Femur (tissue), 1 donor: ENCODE data around the gene LMO7.

Experiments
- DNase-seq: peaks from one replicate; pipeline ENCODE4 v3.0.0-alpha.2; 2017

The LMO7 gene

DNA sequence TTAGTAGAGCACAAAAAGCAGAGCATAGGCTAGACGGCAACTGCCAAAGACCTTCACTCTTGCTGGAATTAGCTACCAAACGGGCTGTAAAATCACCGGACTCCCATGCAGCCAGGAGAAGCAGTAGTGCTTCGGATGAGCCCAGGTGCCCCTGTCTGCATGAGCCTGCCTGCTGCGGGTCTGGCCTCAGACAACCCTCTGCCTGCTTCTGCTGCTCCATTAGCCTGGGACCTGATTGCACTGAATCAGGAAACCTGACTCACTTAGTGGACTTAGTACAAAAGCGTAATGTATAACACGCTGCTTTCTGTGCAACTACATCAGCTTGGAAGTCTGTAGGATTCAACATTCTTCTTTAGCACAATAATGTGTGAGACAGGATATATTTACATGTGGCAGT is 170.0 kb downstream of the LMO7 start:
- no peak for DNase-seq

- no peak for DNase-seq
Observed at GRCh38 chr13:75811361-75811760, 175.2 kb downstream of the LMO7 start.

GRCh38 chr13:75811841-75812240 is 175.7 kb downstream of the LMO7 start:
- DNase-seq: no peak

- no peak for DNase-seq
Observed at GRCh38 chr13:75812751-75813181, 176.6 kb downstream of the LMO7 start.

DNA sequence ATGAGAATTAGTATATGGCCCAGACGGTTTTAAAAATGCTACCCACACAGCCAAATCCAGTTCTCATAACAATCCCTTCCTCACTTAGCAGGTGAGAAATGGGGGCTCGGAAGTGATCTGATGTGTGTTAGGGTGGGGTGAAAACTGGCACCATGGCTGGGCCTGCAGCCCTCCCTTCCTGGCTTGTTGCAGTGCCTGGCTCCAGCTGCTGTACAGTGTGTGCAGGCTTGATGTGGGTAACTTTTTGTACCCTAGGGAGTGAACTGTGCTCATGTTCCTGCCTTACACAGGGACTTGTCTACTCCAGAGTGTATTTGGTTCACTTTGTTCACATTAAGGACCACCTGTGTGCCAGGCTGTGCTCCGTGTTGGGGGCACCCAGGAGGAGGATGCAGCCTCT is 177.2 kb downstream of the LMO7 start:
- no peak for DNase-seq

DNA sequence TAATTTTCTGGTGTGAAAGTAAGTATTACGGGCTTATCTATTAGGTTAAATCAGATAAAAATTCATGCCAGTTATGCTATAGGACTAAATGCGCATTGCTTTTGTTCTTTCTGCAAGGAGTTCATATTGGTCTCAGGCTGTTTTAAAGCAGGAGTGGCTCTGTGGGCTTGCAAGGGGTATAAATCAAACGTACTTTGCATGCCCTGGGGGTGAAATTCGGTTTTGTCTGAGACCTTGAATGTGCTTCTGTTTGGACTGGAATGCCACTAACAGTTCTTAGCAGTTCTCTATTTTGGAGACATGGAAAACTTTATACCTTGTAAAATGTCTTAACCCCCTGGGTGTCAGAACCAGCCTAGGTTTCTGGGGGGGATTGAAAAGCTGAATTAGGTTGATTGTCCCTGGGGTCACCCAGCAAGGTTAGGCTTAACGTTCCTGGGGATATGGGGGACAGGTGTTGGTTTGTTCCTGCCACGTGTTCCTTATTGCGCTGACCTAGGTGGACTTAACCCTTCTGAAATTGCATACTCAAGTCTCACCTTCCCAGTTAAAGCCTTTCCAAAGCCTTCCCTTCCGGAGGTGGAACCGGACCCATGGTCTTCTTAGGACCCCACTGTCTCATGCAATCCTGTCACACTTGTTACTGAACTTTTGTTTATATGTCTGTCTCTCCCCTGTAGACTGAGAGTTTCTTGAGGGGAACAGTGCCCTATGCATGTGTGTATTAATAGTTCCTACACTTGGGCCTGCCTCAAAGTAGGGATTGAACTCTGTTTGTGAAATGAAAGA is 182.2 kb downstream of the LMO7 start:
- DNase-seq: no peak

DNA sequence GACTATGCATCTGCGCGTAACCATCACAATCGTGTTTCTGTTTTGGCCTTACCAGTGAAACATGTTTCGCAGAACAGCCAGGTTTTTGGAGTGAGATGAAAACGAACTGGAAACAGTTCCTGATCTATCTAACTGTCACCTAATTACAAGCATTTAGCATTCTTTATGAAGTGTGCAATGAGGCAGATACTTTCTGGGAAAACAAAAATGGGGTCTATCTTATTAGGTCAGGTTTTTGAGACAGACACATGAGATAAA is 182.8 kb downstream of the LMO7 start:
- no peak for DNase-seq

DNA sequence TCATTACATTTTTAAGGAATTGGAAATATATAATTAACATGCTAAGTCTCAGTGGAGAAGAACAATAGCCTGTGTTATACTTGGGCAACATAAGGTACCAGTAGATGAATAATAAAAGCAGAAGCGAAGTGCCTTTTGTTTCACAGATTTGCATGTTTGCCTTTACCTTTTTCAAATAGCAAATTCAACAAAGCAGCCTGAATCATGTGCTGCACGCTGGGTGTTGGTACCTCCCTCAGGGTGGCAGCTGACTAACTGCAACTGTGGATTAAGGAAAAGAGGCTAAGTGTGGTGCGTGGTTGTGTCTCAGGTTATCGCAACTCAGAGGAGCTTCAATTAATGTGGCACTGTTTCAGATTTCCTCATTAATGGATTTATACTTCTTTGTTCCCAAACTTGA is 189.0 kb downstream of the LMO7 start:
- no peak for DNase-seq

DNA sequence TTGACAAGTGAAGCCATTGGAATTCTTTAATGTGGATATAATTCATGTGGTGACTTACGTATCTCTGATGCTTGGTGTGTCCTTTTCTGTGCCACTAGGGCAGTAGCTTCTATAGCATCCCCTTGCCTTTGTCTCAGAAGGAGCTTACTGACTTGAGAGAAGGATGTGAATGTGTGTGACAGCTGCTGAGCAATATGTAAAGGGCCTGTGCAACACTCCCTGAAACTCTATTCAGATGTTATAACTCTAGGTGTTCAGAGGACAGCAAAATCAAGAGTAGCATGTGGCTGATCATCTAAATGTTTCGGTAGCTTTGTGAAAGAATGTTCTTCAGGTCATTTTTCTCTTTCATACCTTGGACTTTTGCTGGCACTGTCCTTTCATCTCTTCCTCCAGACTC is 189.5 kb downstream of the LMO7 start:
- no peak for DNase-seq

DNA sequence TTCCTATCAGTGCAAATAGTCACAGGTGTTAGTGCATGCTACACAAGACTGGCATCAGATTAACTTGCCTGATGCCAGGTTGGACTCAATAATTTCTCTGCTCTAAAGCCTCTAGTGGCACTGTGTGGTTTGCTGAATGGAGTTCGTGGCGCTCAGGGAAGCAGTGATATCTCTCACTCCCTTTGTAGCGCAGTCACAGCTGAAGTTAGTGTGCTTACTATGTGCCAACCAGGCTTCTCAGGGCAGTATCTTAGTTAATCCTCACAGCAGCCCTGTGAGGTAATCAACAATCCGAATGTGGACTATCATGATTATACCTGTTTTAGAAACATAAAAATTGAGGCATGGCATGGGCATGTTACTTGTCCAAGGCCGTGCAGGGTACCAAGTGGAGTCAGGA is 190.3 kb downstream of the LMO7 start:
- no peak for DNase-seq

- no peak for DNase-seq
Observed at GRCh38 chr13:75829830-75830229, 193.7 kb downstream of the LMO7 start.

DNA sequence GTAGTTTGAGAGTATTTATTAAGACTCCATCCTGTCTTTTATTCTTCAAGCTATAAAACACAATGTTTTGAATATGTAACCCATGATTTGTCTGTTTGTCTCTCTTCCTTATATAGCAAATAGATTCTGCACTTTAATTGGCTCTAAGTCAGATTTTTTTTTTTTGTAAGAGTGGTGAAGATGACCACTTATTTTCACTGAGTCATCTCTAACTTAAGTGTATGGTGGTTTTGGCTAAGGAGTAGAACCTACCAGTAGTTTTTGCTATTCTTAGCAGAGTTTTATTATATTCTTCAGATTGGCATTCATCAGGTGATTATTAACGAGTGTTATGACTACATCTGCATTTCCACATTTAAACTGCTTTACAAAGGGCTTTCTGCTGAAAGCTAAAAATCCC is 194.7 kb downstream of the LMO7 start:
- no peak for DNase-seq

DNA sequence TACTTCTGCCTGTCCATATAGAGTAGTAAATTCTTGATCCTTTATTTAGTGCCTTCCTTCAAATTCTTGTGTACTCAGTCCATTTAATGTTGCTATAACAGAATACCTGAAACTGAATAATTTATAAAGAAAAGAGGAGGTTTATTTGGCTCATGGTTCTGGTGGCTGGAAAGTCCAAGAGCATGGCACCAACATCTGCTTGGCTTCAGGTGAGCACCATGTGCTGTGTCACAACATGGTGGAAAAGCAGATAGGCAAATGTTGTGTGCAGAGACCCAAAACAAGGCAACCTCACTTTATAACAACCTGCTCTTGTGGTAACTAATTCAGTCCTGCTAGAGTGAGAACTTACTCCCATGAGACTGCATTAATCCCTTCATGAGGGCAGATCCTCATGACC is 195.3 kb downstream of the LMO7 start:
- no peak for DNase-seq

- DNase-seq: no peak
Observed at GRCh38 chr13:75832812-75833211, 196.7 kb downstream of the LMO7 start.

DNA sequence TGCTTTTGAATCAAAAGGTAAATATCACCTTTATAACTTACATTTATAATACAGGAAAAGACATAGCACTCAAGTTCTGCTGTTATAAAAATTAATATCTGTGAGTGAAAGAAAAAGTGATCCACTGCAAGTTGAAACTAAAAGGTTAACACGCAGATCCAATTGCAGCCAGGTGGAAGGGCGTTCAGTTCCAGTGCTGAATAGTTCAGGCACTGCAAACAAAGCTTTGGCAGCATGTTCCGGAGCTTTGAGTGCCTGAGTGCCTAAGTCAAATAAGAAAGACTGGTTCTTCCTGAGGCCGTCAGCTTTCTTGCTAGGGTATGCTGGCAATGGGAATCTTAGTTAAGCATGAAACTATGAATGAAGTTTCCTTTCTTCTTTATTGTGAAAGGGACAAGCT is 200.3 kb downstream of the LMO7 start:
- no peak for DNase-seq

GRCh38 chr13:75838366-75839005 is 202.4 kb downstream of the LMO7 start:
- DNase-seq: no peak

DNA sequence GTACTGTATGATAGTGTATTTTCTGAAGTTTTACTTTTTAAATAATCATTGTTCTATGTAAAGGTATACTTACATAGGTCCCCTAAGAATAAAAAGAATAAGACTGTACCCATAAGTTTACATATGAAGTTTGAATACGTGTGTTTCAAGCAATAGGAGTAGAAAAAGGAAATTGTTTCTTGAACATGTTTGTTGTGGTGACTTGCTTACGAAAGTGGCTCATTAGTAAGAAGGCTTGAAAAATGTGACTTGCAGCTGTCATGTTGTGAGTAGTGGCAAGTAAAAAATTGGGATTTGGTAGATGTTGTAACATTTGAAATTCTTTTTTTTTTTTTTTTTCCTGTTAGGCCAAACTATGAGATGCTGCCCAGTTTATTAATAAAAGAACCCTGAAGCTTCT is 203.3 kb downstream of the LMO7 start:
- no peak for DNase-seq

GRCh38 chr13:75841905-75842304 is 205.8 kb downstream of the LMO7 start:
- DNase-seq: no peak

- DNase-seq: no peak
Observed at GRCh38 chr13:75843074-75843473, 206.9 kb downstream of the LMO7 start.

- no peak for DNase-seq
Observed at GRCh38 chr13:75843991-75844390, 207.9 kb downstream of the LMO7 start.

DNA sequence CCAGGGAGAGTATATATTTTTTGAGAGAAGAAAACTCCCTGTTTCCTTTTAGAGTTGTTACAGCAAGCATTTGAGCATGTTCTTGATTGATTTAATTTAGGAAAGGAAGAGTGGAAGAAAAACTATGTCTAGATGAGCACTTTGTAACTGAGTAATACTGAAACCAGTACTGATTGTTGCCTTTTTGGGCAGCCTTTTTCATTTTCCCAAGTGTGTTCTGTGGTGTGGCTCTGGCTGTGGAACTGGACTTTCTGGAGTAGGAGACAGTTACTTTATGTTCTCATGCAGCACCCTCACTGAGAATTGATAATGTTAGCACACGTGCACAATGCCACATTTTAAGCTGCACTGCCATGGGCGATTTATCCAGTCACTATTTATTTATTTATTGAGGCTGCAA is 211.5 kb downstream of the LMO7 start:
- no peak for DNase-seq

DNA sequence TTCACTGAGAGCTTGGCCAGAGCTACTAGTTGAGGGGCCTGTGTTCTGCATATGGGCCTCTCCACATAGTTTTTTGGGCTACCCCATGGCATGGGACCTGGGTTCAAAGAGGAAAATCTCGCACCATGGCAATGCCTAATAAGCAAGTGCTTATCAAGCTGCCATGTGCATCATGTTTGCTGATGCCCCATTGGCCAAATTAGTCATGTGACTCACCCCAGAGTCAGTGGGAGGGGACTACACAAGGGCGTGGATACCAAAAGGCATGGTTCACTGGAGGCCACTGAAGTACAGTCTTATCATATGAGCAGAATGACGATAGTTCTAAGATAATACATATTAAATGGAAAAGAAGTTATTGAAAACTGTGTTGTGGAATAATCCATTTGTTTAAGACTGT is 214.8 kb downstream of the LMO7 start:
- DNase-seq: no peak

- DNase-seq: no peak
Observed at GRCh38 chr13:75855216-75855615, 219.1 kb downstream of the LMO7 start.

GRCh38 chr13:75855847-75856246 is 219.7 kb downstream of the LMO7 start:
- no peak for DNase-seq

DNA sequence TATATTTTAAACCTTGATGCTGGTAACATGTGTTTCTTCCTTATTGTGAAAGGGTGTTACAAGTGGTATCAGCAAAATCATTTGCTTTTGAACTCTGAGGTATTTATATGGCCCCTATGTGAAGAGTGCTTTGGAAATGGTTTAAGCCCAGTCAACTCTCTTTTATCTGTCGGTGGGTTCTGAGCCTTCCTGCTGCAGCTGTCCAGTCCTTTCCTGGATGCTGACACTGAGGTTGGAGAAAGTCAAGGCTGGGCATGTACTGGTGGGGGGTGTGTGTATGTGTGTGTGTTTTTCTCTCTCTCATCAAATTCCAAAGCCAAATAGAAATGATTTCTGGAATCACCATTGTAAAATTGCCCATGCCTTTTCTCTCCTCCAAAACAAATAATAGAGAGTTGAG is 221.2 kb downstream of the LMO7 start:
- no peak for DNase-seq
